ENCODE results near the gene BPGM.

DNA sequence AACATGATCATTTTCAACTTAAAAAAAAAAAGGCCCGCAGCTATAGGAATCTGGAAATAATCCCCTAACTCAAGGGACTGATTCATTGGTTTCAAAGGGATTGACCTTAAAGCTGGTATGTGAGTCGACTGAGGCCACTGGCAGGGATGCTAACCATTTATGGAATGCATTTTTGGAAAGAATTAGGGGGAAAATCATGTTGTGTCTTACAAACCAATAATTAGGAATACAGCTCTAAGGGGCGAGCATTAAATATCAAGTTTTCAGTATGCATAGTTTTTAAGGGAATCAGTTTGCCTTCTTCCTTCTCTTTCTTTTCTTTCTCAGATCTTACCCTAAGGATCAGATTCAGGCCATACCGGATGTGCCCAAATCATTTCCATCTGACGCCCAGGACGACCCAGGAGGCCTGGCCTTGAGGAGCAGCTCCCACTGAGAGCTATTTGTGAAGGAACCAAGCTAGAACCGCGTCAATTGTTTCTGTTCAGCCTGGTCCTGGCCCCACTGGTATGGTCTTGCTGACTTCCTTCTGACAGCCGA lies 48.7 kb downstream of the BPGM start:
- TF ChIP-seq POLR2A (IDR thresholded peaks at IDR 0.05), result no peak
- TF ChIP-seq, protein P1, sequence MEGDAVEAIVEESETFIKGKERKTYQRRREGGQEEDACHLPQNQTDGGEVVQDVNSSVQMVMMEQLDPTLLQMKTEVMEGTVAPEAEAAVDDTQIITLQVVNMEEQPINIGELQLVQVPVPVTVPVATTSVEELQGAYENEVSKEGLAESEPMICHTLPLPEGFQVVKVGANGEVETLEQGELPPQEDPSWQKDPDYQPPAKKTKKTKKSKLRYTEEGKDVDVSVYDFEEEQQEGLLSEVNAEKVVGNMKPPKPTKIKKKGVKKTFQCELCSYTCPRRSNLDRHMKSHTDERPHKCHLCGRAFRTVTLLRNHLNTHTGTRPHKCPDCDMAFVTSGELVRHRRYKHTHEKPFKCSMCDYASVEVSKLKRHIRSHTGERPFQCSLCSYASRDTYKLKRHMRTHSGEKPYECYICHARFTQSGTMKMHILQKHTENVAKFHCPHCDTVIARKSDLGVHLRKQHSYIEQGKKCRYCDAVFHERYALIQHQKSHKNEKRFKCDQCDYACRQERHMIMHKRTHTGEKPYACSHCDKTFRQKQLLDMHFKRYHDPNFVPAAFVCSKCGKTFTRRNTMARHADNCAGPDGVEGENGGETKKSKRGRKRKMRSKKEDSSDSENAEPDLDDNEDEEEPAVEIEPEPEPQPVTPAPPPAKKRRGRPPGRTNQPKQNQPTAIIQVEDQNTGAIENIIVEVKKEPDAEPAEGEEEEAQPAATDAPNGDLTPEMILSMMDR (IDR thresholded peaks at IDR 0.05), result no peak

Measured in thyroid gland (tissue), 4 donors.